ENCODE data around the gene GSTA3.
"Not testable (repeated sequence)": the region's sequence is repeated elsewhere in the genome, so short reads cannot be mapped to it uniquely, and the experiment has no call there.

Gene GSTA3

DNA sequence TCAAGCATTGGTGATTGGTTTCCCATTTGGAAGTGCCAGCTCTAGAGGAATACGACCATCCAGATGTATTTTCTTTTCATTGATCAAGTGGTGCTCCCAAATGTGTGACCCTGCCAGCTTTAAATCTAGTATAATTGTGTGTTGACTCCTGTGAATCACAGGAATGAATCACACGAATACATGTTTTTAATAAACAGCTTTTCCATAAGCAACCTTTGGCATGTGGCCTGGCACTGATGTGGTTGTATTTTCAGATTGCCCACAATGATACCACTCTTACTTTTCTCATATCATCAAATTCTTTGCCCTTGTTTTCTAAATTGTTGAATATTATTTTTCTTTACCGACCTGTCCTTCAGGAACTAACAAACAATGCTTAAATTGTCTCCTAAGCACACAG lies 367 bp downstream of the GSTA3 start:
- DNase-seq, result no peak

GRCh38 chr6:52908526-52908925 lies 972 bp downstream of the GSTA3 start:
- DNase-seq, result no peak

DNA sequence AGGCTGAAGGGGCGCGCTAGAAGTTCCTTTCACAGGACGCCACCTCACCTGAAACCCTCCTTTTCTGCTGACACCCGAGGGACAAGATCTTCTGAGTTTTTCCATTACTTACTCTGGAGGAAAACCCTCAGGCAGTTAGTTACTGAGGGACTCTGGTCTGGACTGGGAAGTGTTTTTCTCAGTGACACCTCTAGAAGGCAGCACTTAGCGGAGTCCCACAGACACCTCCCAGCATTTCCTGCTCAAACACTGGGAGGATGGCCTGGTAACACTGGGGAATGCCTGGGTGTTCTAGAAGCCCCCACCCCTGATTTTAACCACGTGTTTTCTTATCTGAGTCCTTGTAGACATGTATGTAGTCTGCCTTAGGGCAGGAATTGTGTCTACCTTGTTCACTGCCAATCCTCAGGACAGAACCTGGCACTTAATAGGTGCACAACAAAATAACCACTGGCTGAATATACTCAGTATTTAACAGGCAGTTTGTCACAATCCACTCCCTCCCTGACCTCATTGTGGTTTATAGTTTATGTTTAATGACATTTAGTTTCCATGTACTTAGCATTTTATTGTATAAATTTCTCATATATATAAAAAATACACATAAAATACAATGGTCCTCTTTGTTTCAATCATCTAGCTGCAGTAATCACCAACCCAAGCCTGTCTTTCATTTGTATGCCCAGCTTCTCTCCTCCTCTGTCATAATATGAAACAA lies 4.8 kb downstream of the GSTA3 start:
- DNase-seq, result no peak

DNA sequence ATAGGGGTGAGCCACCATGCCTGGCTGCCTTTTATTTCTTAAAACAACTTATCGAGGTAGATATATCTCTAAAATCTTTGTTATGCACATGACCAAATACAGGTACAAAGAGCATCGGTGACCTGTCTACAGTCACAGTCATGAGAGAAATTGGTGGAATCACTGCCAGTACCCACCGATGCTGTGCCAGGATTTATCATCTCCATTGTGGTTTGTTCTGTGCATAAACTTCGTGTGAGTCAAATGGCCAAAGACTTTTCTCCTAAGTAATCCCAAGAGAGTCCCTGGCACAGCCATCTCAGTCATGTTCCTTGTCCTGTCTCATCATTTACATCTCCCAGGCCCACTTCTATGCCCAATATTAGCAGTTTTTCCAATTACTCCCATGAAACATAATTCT lies 9.0 kb downstream of the GSTA3 start:
- DNase-seq, result no peak

- not testable (repeated sequence) for DNase-seq
These were observed 13.7 kb downstream of the GSTA3 start for GRCh38 chr6:52895790-52896189.

GRCh38 chr6:52894285-52894684 lies 15.2 kb downstream of the GSTA3 start:
- no peak for DNase-seq

DNA sequence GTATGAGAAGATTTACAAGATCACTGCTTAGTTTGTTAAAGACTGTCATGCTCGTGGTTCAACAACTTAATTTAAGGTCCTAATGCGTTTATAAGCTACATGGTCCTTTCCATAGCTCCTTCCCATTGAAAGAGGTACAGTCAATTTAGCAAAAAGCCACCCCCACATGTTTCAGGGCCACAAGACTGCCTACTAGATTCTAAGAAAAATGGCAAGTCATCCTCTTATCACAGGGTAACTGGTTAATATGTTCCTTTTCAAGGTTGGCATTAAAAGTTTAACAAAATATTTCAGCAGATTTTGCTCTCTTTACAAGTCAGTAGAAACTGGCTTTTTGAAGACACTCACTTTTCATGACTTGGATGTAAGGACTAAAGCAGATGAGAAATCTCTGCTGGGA lies 15.7 kb downstream of the GSTA3 start:
- DNase-seq, result no peak

DNA sequence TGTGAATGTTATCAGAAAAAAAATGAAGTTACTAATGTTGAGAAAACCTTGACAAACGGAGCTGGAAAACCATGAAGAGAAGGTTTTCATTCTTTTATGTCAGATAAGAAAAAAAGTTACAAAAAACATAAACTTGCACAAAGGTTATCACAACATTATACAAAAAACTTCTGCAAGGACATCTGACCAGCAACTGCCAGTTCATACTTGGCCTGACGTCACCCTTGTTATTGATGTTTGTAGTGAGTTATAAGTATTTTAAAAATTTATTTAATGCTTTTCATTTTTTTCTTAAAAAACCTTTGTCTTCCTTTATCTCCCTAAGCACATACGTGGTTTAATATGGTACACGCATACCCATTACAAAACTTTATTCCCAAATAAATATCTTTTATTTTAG lies 16.3 kb downstream of the GSTA3 start:
- DNase-seq, result no peak

DNA sequence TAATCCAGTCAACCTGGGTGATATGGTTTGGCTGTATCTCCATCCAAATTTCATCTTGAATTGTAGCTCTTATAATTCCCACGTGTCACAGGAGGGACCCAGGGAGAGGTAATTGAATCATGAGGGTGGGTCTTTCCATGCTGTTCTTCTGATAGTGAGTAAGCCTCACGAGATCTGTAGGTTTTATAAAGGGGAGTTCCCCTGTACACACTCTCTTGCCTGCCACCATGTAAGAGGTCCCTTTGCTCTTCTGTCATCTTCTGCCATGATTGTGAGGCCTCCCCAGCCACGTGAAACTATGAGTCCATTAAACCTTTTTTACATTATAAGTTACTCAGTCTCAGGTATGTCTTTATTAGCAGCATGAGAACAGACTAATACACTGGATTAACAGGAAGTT lies 19.5 kb downstream of the GSTA3 start:
- DNase-seq, result no peak

DNA sequence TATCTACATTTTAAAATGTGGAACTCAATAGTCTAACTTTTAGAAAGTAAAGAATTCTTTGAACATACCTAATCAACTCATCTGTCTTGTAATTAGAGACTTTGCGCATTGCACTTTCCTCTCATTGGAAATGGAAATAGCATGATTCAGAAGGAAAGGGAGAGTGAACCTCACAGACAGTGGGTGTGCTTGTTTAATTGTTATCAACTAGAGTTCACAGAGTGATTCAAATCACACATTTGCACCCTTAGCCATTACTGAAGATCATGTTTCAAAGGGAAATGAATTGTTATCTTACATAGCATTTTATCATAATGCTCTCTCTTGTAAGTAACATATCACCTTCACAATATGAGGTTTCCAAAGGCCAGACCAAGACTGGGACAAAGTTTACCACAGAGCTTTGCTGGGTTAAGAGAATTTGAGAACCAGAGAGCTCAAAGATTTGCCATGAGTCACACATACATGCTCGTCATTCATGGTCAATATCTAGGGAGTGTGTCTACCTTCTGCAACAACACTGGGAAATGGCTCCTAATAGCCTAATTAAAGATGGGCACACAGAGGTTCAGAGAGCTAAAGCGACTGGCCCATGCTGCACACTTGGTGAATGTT lies 21.5 kb downstream of the GSTA3 start:
- DNase-seq, result no peak

DNA sequence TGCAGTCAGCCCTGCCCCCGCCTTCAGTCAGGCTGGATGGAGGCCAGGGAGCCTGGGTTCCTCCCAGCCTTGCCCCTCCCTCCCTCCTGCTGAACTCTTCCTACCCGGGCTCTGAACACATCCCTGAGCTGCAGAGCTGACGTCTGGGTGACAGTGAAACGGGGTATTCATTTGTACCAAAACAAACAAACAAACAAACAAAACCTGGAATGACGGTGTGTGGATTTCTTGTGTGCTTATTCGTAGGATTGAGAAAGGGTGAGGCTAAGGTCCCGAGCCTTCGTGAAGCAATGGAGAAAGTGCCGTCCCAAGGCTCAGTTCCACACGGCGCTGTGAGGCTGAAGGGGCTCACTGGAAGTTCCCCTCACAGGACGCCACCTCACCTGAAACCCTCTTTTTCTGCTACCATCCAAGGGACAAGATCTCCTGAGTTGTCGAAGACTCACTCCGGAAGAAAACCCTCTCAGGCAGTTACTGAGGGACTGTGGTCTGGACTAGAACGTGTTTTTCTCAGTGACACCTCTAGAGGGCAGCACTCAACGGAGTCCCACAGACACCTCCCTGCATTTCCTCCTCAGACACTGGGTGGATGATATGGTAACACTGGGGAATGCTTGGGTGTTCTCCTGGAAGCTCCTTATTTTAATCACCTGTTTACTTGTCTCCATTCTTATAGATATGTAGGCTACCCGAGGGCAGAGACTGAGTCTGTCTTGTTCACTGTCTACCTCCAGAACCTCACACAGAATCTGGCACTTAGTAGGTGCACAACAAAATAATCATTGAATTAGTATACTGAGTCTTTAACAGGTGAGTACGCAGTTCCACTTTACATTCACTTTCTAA lies 27.3 kb downstream of the GSTA3 start:
- DNase-seq, result peak; percentile 63

GRCh38 chr6:52881662-52881995 lies 27.9 kb downstream of the GSTA3 start:
- no peak for DNase-seq

DNA sequence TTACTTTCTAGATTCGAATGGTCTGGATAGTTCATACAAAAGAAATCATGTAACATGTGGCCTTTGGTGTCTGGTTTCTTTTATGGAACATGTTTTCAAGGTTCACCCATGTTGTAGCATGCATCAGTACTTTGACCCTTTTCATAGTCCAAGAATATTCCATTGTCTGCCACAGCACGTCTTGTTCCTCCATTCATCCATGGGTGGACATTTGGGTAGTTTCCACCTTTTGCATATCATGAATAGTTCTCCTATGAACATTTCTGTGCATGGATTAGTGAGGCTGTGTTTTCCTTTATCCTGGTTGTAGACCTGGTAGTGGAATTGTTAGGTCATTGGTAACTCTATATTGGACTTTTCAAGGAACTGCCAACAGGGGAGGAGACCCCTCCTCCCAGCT lies 31.7 kb downstream of the GSTA3 start:
- no peak for DNase-seq

- no peak for DNase-seq
These were observed 32.3 kb downstream of the GSTA3 start for GRCh38 chr6:52877168-52877567.

DNA sequence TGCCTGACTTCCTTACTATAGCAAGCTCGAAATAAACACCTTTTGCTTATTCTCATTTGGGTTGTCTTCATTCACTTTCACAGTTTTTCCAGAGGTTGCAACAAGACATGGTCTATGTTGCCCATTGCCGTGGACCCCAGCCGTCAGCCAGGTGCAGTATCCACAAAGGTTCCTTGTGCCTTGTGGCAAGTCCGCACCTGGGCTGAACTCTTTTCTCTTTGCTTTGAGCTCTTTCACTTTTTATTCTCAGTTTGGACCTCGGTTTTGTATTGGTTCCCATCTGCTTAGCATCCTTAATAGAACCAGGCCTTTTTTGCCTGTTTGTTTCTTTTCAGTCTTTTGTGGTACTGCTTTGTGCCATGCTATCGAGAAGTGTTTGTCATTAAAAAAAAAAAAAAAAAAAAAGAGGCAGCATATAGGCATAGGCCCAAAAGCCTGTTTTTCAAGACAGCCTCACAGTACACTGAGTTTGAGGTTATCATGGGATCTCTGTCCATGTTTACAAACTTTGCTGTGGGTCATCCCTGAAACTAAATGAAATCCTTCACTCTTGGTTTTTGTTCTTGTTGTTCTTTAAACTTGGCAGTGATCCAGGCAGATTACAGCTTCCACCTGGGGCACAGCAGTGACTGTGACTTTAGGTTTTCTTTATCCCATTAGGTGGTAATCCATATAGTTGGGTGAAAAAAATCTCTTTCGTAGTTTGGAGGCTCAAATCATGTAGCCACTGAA lies 33.3 kb downstream of the GSTA3 start:
- DNase-seq, result no peak

DNA sequence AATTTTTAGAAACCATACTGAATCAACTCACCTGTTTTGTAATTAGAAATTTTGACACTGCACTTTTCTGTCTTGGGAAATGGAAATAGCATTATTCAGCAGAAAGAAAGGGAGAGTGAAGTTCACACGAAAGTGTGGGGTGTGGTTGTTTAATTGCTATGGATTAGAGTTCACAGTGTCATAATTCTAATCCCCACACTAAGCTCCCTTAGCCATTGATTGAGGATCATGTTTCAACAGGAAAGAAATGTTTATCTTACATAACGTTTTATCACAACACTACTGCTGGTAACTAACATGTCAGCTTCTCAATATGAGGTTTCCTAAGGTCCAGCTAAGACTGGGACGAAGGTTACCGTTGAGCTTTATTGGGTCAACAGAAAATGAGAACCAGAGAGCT lies 37.5 kb downstream of the GSTA3 start:
- DNase-seq, result no peak

DNA sequence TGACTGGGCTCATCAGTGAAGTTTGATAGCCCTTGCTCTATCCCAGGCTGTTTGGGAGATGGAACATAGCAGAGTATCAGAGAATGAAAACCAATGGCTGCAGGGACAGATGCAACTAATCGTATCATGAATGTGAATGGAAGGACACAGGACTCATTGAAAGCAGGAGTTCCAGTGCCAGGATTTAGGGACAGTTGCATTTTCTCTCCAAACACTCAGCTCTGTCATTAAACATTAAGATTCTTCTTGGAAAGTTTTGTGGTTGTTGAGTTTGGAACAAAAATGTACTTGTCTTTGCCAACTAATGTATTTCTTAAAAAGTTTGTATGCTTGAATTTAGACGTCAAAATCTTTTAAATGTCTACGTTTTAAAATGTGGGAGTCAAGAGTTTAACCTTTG lies 37.9 kb downstream of the GSTA3 start:
- no peak for DNase-seq

GRCh38 chr6:52870335-52871091 lies 39.0 kb downstream of the GSTA3 start:
- not testable (repeated sequence) for DNase-seq

- not testable (repeated sequence) for DNase-seq
These were observed 40.6 kb downstream of the GSTA3 start for GRCh38 chr6:52868899-52869298.

DNA sequence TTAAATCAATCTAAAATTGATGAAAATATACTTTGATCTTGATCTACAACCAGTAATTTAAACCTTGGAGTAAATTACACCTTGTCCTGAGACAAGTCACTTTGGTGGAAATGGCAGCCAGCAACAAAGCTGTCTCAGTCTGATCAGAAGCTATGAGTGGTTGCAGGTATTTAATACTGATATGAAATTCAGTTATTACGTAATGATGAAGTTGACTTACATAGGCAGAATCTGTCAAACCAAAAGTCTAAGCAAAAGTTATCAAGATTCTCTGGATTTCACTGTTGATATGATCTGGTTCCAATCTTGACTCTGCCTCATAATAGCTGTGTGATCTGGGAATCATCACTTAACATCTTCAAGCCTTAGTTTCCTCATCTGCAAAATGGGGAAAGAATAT lies 41.3 kb downstream of the GSTA3 start:
- DNase-seq, result no peak

DNA sequence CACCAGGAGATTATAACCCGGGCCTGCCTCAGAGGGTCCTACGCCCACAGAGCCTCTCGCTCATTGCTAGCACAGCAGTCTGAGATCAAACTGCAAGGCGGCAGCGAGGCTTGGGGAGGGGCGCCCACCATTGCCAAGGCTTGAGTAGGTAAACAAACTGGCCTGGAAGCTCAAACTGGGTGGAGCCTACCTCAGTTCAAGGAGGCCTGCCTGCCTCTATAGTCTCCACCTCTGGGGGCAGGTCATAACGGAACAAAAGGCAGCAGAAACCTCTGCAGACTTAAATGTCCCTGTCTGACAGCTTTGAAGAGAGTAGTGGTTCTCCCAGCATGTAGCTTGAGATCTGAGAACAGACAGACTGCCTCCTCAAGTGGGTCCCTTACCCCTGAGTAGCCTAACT lies 48.3 kb downstream of the GSTA3 start:
- not testable (repeated sequence) for DNase-seq

GRCh38 chr6:52858416-52858815 lies 51.1 kb downstream of the GSTA3 start:
- DNase-seq, result no peak

DNA sequence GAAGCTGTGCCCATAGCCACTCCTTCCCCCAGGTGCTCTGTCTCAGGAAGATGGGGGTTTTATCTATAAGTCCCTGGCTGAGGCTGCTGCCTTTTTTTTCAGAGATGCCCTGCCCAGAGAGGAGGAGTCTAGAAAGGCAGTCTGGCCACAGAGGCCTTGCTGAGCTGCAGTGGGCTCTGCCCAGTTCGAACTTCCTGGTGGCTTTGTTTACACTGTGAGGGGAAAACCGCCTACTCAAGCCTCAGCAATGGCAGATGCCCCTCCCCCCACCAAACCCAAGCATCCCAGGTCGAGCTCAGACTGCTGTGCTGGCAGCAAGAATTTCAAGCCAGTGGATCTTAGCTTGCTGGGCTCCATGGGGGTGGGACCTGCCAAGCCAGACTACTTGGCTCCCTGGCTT lies 53.4 kb downstream of the GSTA3 start:
- DNase-seq, result not testable (repeated sequence)

All from activated CD8-positive, alpha-beta memory T cell treated with anti-CD3 and anti-CD28 coated beads, Interleukin-2, amount 50 U/mL, for 4 hours (primary cell).